IPS-NIHi7 (cell line): ENCODE results near the gene CFD.
A peak's percentile ranks its signal among the peaks of the same experiment; 100 is the strongest.
"Not testable (repeated sequence)": the region's sequence is repeated elsewhere in the genome, so short reads cannot be mapped to it uniquely, and the experiment has no call there.

Experiments used
- DNase-seq: peaks from one replicate; pipeline ENCODE4 v3.0.0; 2012; ENCODE audit warnings: mixed read lengths; ENCODE audit errors: extremely low spot score

Gene CFD

DNA sequence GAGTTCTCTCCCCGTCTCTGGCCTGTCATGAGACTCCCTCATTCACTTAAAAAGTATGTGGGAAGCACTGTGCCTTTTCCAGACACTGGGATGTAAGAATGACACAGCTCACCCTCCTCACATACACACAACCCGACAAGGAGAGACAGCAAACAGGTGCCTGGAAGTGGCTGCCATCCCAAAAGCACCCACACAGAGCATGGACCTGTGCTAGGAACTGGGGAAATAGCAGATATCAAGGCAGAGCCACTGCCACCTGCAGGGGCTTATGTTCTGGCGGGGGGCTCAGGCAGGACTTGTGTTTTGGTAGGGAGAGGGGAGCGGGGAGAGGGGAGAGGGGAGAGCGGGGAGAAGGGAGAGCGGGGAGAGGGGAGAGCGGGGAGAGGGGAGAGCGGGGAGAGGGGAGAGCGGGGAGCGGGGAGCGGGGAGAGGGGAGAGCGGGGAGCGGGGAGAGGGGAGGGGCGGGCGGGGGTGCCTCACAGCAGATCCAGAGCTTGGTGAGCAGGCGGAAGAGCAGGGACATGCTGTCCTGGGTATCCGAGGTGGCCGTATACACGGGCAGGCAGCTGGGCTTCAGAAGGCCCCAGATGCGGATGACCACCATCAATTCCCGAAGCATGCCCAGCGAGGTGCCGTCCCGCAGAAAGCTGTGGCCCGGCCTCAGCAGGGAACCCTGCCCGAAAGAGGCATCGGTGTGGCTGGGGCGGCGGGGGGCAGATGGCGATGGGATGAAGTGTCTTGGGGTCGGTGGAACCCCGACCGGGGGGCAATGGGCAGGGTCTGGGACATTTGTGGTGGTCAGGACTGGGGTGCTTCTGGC is 12.2 kb downstream of the CFD start:
- no peak for DNase-seq

DNA sequence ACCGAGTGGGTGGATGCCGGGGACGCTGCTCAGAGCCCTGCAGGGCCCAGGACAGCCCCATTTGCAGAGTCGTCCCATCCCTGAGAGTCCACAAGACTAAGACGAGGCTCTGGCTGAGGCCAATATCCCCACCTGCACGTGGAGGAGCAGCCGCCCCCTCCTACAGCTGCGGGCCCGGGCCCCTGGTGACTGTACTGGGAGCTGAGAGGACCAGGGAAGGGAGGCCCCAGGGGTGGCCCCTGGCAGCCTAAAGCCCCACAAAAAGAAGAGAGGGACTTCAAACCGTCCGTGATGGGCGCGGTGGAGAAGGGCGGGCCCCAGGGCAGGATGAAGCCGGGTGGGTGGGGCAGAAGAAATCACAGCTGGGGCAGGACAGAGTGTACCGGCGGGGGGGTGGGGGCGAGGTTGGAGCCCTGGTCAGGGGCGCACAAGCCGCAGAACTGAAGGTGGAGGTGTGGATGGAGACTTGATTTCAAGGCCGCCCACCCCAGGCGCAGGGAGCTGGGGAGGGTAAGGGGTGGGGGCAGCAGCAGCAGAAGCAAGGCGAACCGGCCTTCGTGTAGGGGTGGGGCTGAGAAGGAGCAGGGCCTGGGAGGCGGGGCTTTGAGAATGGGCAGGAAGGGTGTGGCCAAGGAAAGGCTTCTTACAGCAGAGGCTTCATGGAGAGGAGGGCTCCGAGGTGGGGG is 12.9 kb downstream of the CFD start:
- peak; percentile 81 for DNase-seq

DNA sequence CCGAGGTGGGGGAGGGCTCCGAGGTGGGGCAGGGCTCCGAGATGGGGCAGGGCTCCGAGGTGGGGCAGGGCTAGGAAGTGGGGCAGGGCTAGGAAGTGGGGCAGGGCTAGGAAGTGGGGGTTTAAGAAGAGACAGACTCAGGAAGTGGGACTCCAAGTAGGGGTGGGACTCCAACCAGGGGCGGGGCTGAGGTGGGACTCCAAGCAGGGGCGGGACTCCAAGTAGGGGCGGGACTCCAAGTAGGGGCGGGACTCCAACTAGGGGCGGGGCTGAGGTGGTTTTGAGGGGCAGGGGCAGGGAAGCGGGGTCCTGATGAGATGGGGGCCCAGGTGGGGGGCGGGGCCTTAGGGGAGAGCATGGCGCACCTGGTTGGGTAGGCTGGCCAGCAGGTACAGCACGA is 13.6 kb downstream of the CFD start:
- peak; percentile 67 for DNase-seq

DNA sequence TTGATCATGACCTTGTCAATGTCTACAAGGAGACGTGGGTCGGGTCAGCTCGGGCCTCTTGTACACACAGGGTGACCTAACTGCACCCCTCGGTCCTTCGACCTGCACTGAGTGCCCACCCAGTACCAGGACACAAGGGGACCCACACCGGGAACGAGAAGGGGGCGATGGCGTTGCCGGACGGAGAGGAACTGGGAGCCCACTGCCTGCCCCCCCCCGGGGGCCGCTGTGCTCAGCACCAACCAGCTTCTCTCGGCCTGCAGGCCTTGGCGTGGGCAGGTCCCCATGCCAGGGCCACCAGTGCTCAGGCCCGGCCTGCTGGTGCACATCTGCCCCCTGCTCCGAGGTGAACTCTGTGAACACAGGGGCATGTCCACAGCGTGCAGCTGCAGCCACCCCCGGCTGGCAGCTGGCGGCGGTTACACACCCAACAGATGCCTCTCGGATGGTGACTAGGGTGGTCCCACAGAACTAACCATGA is 14.1 kb downstream of the CFD start:
- DNase-seq = no peak

DNA sequence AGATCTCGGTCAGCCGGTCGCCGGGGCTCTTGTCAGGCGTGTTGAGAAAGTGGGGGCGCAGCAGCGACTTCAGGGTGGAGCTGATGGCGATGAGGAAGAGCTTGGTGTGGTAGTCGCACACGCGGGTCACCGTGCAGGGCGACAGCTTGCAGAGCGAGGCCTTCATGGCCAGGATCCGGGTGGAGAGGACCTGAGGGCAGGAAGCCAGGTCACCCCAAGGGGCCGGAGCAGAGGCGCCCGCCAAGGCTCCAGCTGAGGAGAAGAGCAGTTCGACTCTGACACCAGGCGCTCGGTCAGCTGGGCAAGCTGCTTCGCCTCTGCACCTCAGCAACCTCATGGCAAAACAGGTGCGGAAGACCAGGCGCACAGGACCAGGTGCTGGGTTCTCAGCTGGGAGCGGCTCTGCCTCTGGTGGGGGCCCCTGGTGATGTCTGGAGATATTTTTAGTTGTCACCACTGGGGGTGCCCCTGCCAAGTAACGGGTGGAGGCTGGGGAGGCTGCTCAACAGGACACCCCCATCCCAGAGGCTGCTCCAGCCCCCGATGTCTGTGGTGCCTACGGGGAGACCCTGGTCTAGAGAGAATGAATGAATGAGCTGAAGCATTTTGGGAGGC is 15.9 kb downstream of the CFD start:
- no peak for DNase-seq

DNA sequence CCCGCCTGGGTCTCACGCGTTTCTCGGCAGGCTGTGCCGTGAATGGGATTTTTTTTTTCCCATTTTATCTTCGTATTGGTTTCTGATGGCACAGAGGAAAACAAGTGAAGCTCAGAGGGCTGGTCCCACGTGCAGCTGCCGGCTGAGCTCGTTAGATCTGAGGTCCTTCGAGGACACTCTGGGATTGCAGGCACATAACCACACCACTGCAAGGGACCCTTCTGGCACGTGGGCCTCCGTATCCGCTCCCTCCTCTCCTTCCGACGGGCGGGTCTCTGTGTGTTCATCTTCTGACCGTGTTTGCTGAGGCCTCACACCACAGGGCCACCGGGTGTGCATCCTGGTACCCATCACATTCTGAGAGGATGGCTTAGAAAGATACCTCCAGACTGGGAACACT is 16.6 kb downstream of the CFD start:
- DNase-seq = no peak

- DNase-seq = no peak
Measured at GRCh38 chr19:876780-877314, 17.4 kb downstream of the CFD start.

DNA sequence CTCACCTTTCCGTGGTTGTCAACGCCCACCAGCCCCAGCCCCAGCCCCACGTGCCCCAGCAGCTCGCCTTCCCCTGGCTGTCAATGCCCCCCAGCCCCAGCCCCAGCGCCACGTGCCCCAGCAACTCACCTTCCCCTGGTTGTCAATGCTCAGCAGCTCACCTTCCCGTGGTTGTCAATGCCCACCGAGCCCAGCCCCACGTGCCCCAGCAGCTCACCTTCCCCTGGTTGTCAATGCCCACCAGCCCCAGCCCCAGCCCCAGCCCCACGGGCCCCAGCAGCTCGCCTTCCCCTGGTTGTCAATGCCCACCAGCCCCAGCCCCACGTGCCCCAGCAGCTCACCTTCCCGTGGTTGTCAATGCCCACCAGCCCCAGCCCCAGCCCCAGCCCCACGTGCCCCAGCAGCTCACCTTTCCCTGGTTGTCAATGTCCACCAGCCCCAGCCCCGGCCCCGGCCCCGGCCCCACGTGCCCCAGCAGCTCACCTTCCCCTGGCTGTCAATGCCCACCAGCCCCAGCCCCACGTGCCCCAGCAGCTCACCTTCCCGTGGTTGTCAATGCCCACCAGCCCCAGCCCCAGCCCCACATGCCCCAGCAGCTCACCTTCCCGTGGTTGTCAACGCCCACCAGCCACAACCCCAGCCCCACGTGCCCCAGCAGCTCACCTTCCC is 18.7 kb downstream of the CFD start:
- DNase-seq = not testable (repeated sequence)

GRCh38 chr19:878751-879561 is 19.5 kb downstream of the CFD start:
- DNase-seq = not testable (repeated sequence)

- no peak for DNase-seq
Measured at GRCh38 chr19:879711-880438, 20.4 kb downstream of the CFD start.

- DNase-seq = no peak
Measured at GRCh38 chr19:881385-882071, 22.1 kb downstream of the CFD start.

DNA sequence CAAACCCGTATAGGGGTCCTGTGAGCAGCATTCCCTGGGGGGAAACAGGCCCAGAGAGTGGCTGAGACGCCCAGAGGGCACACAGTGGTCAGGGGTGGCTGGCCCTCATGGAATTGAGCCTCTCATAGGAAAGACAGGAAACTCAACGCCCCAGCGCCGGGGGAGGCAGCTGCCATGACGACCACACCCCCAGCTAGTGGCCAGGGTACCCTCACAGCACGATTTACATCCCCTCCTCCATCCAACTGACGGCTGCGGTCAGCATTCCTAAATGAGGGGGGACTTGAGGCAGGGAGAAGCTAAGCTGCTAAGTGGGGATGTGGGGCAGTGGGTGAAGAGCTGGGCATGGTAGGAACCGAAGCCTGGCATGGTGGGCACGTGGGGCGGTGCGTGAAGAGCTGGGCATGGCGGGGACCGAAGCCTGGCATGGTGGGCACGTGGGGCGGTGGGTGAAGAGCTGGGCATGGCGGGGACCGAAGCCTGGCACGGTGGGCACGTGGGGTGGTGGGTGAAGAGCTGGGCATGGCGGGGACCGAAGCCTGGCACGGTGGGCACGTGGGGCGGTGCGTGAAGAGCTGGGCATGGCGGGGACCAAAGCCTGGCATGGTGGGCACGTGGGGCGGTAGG is 23.5 kb downstream of the CFD start:
- DNase-seq = no peak

DNA sequence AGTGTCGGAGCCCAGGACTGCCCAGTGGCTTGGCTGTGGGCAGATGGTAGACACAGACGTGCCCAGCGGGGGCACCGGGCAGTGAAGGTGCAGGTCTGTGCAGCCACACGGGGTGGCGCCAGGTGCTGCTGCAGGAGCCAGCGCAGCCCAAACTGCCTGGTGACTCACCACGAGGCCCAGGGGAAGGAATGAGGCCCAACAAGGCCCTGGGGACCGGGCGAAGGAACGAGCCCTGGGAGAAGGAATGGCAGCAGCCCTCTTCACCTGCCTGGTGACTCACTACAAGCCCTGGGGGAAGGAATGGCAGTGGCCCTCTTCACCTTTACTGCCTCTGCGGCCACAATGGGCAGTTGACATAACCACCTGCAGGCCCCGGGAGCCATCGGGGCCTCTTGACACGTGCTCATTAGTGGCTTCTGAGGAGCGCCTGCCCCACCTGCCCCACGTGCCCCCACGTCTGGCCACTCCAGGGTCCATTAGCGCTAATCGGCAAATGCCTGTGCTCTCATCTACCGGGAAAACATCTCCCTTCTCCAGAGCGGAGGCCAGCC is 24.3 kb downstream of the CFD start:
- DNase-seq = peak; percentile 54

DNA sequence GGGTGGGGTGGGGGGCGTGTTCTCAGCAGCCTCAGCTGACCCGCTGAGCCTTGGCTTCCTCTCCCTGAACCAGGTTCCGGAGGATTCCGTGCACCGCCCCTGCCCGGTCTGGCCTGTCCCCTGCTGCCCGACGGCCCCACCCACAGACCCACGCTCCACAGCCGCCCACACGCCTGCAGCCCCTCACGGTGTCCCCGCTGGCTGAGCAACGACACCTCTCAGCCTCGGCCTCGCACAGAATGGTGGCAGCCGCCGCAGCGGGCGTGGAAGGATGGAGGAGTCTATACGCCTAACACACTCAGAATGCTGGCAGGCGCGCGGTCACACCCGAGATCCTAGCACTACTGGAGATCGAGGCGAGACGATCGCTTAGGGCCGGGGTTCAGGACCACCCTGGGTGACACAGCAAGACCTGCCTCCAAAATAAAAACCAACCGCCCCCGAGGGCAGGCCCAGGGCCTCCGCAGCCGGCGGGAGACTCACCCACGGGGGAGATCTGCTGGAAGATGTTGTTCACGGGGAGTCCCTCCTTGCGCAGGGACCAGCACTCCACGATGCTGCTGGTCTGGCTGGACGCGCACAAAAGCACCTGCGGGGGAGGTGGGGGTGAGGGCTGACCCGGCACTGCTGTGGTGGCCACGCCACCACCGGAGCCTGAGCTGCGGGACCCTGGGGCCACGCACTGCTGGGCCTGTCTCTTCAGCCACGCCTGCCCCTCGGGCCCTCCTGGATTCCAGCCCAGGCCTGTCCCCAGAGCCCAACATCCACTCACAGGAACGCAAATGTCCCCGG is 25.2 kb downstream of the CFD start:
- DNase-seq = no peak

DNA sequence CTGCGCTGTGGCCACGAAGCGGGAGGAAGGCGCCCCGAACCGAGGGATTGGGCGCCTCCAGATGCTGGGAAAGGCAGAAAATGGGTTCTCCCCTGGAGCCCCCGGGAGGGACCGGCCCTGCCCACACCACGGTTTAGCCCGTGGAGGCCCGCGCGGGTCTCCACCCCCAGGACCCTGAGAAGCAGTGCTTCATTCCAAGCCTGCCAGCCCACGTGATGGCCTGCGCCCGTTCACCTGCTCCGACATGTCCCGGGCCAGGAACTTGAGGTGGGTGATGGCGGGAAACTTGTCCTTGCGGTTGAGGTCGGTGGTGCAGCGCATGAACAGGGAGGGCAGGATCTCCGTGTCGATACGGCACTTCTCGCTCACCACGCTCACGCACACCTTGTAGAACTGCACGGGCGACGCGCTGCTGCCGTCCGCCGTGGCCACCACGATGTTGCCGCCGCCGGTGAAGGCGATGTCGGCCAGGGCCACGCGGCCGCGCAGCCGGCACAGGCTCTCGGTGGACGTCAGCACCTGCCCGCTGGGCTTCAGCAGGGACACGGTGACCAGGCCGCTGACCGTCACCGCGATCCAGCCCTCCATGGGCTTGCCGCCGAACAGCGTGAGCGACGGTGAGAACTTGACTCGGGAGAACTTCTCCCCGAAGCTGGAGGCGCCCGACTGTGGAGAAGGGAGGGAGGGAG is 26.2 kb downstream of the CFD start:
- no peak for DNase-seq

- DNase-seq = no peak
Measured at GRCh38 chr19:887072-887471, 27.6 kb downstream of the CFD start.

DNA sequence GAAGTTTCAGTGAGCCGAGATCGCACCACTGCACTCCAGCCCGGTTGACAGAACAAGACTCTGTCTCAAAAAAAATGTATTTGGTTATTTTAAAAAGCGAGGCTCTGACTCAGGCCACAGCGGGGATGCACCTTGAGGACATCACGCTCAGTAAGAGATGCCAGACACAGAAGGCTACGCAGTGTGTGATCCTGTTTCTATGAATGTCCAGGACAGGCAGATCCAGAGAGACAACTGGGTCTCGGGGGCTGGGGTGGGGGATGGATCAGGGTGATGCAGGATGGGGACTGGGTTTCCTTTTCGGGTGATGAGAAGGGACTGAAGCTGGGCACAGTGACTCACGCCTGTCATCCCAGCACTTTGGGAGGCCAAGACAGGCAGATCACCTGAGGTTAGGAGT is 28.1 kb downstream of the CFD start:
- no peak for DNase-seq
